Mononuclear cell (primary cell): ENCODE results near the gene CKS2. TPM values are rescaled to one million over a fixed set of nuclear protein-coding genes. Genes with fewer than 3 reads are reported as not detected.

Source experiments
- H3K27me3 ChIP-seq: 2 replicates; pipeline ENCODE4 v1.6.0; 2011; ENCODE audit warnings: low read length, control low read depth; ENCODE audit not compliant: insufficient read depth
- H3K4me1 ChIP-seq: 2 replicates; pipeline ENCODE4 v1.5.1; 2011; ENCODE audit warnings: mild to moderate bottlenecking, low read length, control low read depth; ENCODE audit not compliant: insufficient read depth
- H3K4me3 ChIP-seq: 2 replicates; pipeline ENCODE4 v1.5.1; 2011; ENCODE audit warnings: mild to moderate bottlenecking, low read length, moderate library complexity
- H3K9me3 ChIP-seq: 2 replicates; pipeline ENCODE4 v1.5.1; 2011; ENCODE audit warnings: low read depth, mild to moderate bottlenecking, control low read depth, low read length
- total RNA-seq: library from RNA; depleted of rRNA; stranded (reverse); fragments of >200 nt; gene quantifications from one replicate; pipeline ENCODE4 v1.2.3, GENCODE V29; 2012

The CKS2 gene
- total RNA-seq, 1 donor, result 6.1 TPM

- Histone ChIP-seq H3K4me1 (peaks cover 30% of the 10 kb centered on the region), H3K27me3 (no peaks in the 10 kb centered on the region), H3K9me3 (no peaks in the 10 kb centered on the region), H3K4me3 (no peak overlapping the region)
These were observed 40.7 kb downstream of the CKS2 start for GRCh38 chr9:89351584-89352300.

- H3K4me3 ChIP-seq, result no peak overlapping the region
- peaks cover 30% of the 10 kb centered on the region for H3K4me1 ChIP-seq
- no peaks in the 10 kb centered on the region for H3K27me3 ChIP-seq
- H3K9me3 ChIP-seq, result no peaks in the 10 kb centered on the region
These were observed 41.5 kb downstream of the CKS2 start for GRCh38 chr9:89352451-89352850.

- H3K4me1 ChIP-seq, result peaks cover 30% of the 10 kb centered on the region
- no peaks in the 10 kb centered on the region for H3K9me3 ChIP-seq
- H3K27me3 ChIP-seq, result no peaks in the 10 kb centered on the region
- H3K4me3 ChIP-seq, result no peak overlapping the region
These were observed 42.1 kb downstream of the CKS2 start for GRCh38 chr9:89352874-89353649.

- Histone ChIP-seq H3K9me3 (no peaks in the 10 kb centered on the region), H3K27me3 (no peaks in the 10 kb centered on the region), H3K4me3 (no peak overlapping the region), H3K4me1 (peaks cover 30% of the 10 kb centered on the region)
These were observed 43.0 kb downstream of the CKS2 start for GRCh38 chr9:89353989-89354388.

GRCh38 chr9:89354471-89354870 lies 43.5 kb downstream of the CKS2 start:
- Histone ChIP-seq H3K4me3 (no peak overlapping the region), H3K4me1 (peaks cover 30% of the 10 kb centered on the region), H3K27me3 (no peaks in the 10 kb centered on the region), H3K9me3 (no peaks in the 10 kb centered on the region)

GRCh38 chr9:89356782-89357181 lies 45.8 kb downstream of the CKS2 start:
- Histone ChIP-seq H3K4me1 (peaks cover 15% of the 10 kb centered on the region), H3K4me3 (no peak overlapping the region), H3K27me3 (no peaks in the 10 kb centered on the region), H3K9me3 (no peaks in the 10 kb centered on the region)

- H3K27me3 ChIP-seq, result no peaks in the 10 kb centered on the region
- H3K9me3 ChIP-seq, result no peaks in the 10 kb centered on the region
- peaks cover 8% of the 10 kb centered on the region for H3K4me1 ChIP-seq
- no peak overlapping the region for H3K4me3 ChIP-seq
These were observed 46.6 kb downstream of the CKS2 start for GRCh38 chr9:89357331-89358197.

GRCh38 chr9:89358376-89358916 lies 47.5 kb downstream of the CKS2 start:
- no peak overlapping the region for H3K4me3 ChIP-seq
- H3K27me3 ChIP-seq, result no peaks in the 10 kb centered on the region
- no peaks in the 10 kb centered on the region for H3K9me3 ChIP-seq

GRCh38 chr9:89358985-89359384 lies 48.0 kb downstream of the CKS2 start:
- H3K9me3 ChIP-seq, result no peaks in the 10 kb centered on the region
- H3K4me1 ChIP-seq, result no peaks in the 10 kb centered on the region
- no peaks in the 10 kb centered on the region for H3K27me3 ChIP-seq
- no peak overlapping the region for H3K4me3 ChIP-seq

More at GRCh38 chr9:89358376-89358916, 47.5 kb downstream of the CKS2 start:
- H3K4me1 ChIP-seq, result no peaks in the 10 kb centered on the region

- H3K4me1 ChIP-seq, result no peaks in the 10 kb centered on the region
- no peaks in the 10 kb centered on the region for H3K9me3 ChIP-seq
- H3K4me3 ChIP-seq, result no peak overlapping the region
- no peaks in the 10 kb centered on the region for H3K27me3 ChIP-seq
These were observed 48.8 kb downstream of the CKS2 start for GRCh38 chr9:89359751-89360261.

GRCh38 chr9:89360465-89360864 lies 49.5 kb downstream of the CKS2 start:
- Histone ChIP-seq H3K27me3 (no peaks in the 10 kb centered on the region), H3K4me3 (no peak overlapping the region), H3K4me1 (no peaks in the 10 kb centered on the region), H3K9me3 (no peaks in the 10 kb centered on the region)

- Histone ChIP-seq H3K4me1 (no peaks in the 10 kb centered on the region), H3K27me3 (no peaks in the 10 kb centered on the region), H3K4me3 (no peak overlapping the region), H3K9me3 (no peaks in the 10 kb centered on the region)
These were observed 50.0 kb downstream of the CKS2 start for GRCh38 chr9:89361031-89361430.

GRCh38 chr9:89361816-89362646 lies 51.0 kb downstream of the CKS2 start:
- Histone ChIP-seq H3K27me3 (no peaks in the 10 kb centered on the region), H3K4me1 (no peaks in the 10 kb centered on the region), H3K9me3 (no peaks in the 10 kb centered on the region), H3K4me3 (no peak overlapping the region)
